ENCODE data around the gene ANO2.

ANO2 gene

DNA sequence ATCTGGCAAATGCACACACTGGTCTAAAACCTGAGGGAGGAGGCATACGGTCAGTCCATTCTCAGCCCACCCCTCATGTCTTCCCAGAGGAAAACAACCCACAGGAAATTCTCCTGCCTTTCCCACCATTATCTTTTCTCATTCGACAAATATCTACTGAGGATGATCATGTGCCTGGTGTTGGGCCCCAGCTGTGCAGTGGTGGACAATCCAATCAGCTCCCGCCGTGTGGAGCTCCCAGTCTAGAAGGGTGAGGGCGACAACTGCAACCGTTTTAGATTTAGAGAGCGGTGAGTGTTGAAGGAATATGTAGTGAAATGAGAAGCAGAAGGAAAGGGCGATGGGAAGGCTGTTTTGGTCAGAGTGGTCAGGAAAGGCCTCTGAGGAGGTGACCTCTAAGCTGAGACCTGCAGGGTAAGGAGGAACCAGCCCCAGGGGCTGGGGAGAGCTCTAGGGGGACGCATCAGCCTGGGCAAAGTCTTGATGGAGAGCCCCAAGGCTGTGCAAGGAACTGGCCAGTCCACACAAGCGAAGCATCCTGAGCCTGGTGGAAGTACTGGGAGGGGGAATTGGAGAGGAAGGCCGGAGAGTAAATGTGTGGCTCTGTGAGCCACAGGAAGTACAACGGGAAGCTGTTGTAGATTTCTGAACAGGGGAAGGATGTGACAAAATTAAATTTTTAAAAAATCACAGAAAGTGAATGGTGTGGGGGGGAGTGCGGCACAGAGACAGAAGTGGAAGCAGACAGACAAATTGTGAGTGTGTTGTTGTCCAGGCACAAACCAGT, 320.4 kb downstream of the ANO2 start:
- Histone ChIP-seq H3K4me3 (ENCODE audit: low read length) (no peak overlapping the region), H3K9ac (ENCODE audit: low read length) (no peak overlapping the region), H3K4me2 (ENCODE audit: low read length) (no peak overlapping the region), H3K4me1 (ENCODE audit: low read length) (no peaks in the 10 kb centered on the region), H3K9me3 (ENCODE audit: insufficient read depth, low read length) (no peaks in the 10 kb centered on the region), H4K20me1 (ENCODE audit: insufficient read depth, low read length) (no peaks in the 10 kb centered on the region), H3K27me3 (ENCODE audit: low read depth, low read length) (0 out of 2 replicates have a peak, but pooled peaks cover under 1% of the 10 kb centered on the region), H2AFZ (ENCODE audit: low read depth, low read length) (no peak overlapping the region), H3K79me2 (ENCODE audit: low read length) (no peaks in the 10 kb centered on the region), H3K27ac (ENCODE audit: low read length) (no peak overlapping the region), H3K36me3 (replicated peaks; ENCODE audit: low read depth, low read length) (no peaks in the 10 kb centered on the region)
- TF ChIP-seq, protein P1, sequence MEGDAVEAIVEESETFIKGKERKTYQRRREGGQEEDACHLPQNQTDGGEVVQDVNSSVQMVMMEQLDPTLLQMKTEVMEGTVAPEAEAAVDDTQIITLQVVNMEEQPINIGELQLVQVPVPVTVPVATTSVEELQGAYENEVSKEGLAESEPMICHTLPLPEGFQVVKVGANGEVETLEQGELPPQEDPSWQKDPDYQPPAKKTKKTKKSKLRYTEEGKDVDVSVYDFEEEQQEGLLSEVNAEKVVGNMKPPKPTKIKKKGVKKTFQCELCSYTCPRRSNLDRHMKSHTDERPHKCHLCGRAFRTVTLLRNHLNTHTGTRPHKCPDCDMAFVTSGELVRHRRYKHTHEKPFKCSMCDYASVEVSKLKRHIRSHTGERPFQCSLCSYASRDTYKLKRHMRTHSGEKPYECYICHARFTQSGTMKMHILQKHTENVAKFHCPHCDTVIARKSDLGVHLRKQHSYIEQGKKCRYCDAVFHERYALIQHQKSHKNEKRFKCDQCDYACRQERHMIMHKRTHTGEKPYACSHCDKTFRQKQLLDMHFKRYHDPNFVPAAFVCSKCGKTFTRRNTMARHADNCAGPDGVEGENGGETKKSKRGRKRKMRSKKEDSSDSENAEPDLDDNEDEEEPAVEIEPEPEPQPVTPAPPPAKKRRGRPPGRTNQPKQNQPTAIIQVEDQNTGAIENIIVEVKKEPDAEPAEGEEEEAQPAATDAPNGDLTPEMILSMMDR (IDR thresholded peaks at IDR 0.05; ENCODE audit: low read depth, low read length) = no peak
- TF ChIP-seq EZH2phosphoT487 (IDR thresholded peaks at IDR 0.05; ENCODE audit: low read depth) = no peak

DNA sequence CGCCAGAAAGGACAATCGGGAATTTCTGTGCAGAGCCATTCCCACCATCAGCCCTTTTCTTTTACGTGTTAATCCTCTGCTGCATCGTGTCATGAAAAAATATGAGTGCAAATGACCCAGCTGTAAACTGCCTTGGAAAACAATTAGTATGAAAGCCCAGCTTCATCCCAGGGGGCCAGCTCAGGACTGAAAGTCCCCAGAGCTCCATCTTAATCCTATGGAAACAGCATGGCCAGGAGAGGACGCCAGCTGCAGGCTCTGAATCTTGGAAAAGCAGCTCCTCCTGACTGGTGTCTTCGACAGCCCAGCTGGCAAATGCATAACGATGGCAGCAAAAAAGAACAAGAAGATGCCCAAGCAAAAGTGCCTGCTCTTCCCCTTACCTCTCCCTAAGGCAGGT, 321.6 kb downstream of the ANO2 start:
- no peak overlapping the region for H2AFZ ChIP-seq (ENCODE audit: low read depth, low read length)
- no peaks in the 10 kb centered on the region for H3K9me3 ChIP-seq (ENCODE audit: insufficient read depth, low read length)
- H3K79me2 ChIP-seq (ENCODE audit: low read length) = no peaks in the 10 kb centered on the region
- no peaks in the 10 kb centered on the region for H3K27me3 ChIP-seq (ENCODE audit: low read depth, low read length)
- H3K4me1 ChIP-seq (ENCODE audit: low read length) = no peaks in the 10 kb centered on the region
- H4K20me1 ChIP-seq (ENCODE audit: insufficient read depth, low read length) = no peaks in the 10 kb centered on the region
- no peak for TF ChIP-seq EZH2phosphoT487 (IDR thresholded peaks at IDR 0.05; ENCODE audit: low read depth)
- TF ChIP-seq, protein P1 (IDR thresholded peaks at IDR 0.05; ENCODE audit: low read depth, low read length) = no peak
- no peak overlapping the region for H3K4me2 ChIP-seq (ENCODE audit: low read length)
- no peak overlapping the region for H3K4me3 ChIP-seq (ENCODE audit: low read length)
- no peak overlapping the region for H3K27ac ChIP-seq (ENCODE audit: low read length)
- H3K9ac ChIP-seq (ENCODE audit: low read length) = no peak overlapping the region
- H3K36me3 ChIP-seq (replicated peaks; ENCODE audit: low read depth, low read length) = no peaks in the 10 kb centered on the region

DNA sequence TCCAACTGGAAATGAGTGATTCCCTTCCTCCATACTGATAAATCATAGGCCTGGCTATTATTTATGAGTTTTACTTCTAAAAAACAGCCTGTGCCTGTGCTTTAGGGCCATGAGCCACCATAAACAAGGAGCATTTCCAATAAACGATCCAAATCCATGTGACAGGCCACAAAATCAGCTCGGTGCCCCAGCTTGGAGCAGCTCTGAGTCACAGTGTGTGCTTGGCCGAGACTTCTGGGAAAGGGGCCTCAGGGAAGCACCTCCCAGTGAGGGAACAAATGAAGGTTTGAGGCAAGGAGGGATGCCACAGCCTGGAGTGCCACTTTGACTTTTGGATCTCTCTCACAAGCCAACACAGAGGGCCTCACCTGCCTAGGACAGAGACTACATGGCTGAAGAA, 322.8 kb downstream of the ANO2 start:
- TF ChIP-seq, protein P1 (IDR thresholded peaks at IDR 0.05; ENCODE audit: low read depth, low read length) = no peak
- Histone ChIP-seq H3K27me3 (ENCODE audit: low read depth, low read length) (no peaks in the 10 kb centered on the region), H3K4me1 (ENCODE audit: low read length) (no peaks in the 10 kb centered on the region), H3K4me3 (ENCODE audit: low read length) (no peak overlapping the region), H3K9me3 (ENCODE audit: insufficient read depth, low read length) (no peaks in the 10 kb centered on the region), H3K27ac (ENCODE audit: low read length) (no peak overlapping the region), H3K36me3 (replicated peaks; ENCODE audit: low read depth, low read length) (no peaks in the 10 kb centered on the region), H2AFZ (ENCODE audit: low read depth, low read length) (no peak overlapping the region), H3K4me2 (ENCODE audit: low read length) (no peak overlapping the region), H3K79me2 (ENCODE audit: low read length) (no peaks in the 10 kb centered on the region), H3K9ac (ENCODE audit: low read length) (no peak overlapping the region), H4K20me1 (ENCODE audit: insufficient read depth, low read length) (no peaks in the 10 kb centered on the region)

DNA sequence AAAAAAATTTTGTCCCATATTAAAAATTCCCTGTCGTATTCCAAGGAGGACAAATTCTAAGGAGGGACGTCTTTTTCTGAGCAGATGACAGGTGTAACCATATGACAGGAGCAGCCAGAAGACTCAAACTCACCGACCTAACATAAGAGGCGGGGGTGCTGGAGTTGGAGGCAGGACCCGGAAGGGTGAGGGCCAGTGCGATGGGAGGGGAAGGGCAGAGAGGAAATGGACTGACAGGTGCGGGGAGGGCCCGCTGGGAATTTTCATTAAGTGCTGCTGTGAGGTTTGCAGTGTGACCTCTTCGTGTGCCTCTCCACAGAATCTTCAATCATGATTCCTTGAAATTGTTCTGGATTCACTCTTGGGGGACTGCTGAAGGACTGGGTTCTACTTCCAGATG, 323.7 kb downstream of the ANO2 start:
- Histone ChIP-seq H3K4me2 (ENCODE audit: low read length) (no peak overlapping the region), H2AFZ (ENCODE audit: low read depth, low read length) (no peak overlapping the region), H3K27ac (ENCODE audit: low read length) (no peak overlapping the region), H3K4me3 (ENCODE audit: low read length) (no peak overlapping the region), H4K20me1 (ENCODE audit: insufficient read depth, low read length) (no peaks in the 10 kb centered on the region), H3K79me2 (ENCODE audit: low read length) (no peaks in the 10 kb centered on the region), H3K27me3 (ENCODE audit: low read depth, low read length) (no peaks in the 10 kb centered on the region), H3K9me3 (ENCODE audit: insufficient read depth, low read length) (no peaks in the 10 kb centered on the region), H3K4me1 (ENCODE audit: low read length) (no peaks in the 10 kb centered on the region), H3K36me3 (replicated peaks; ENCODE audit: low read depth, low read length) (no peaks in the 10 kb centered on the region), H3K9ac (ENCODE audit: low read length) (no peak overlapping the region)
- TF ChIP-seq, protein P1 (IDR thresholded peaks at IDR 0.05; ENCODE audit: low read depth, low read length) = no peak
- TF ChIP-seq EZH2phosphoT487 (IDR thresholded peaks at IDR 0.05; ENCODE audit: low read depth) = no peak
